WTC11 (cell line): Measurements from ENCODE around the gene HPN.

Source experiments
- SMAD4 ChIP-seq: sonication (generic); formaldehyde crosslinking; IDR thresholded peaks from 2 replicates; pipeline ENCODE4 v1.8.0; 2022; ENCODE audit warnings: mild to moderate bottlenecking, missing genetic modification reagents
- ZNF263 ChIP-seq: sonication (generic); formaldehyde crosslinking; IDR thresholded peaks from 2 replicates; pipeline ENCODE4 v1.8.1; 2022; ENCODE audit warnings: low read depth, mild to moderate bottlenecking, moderate library complexity, missing genetic modification reagents
- TF ChIP-seq, protein P1 (sequence below): fragments of 200-600 bp; IDR thresholded peaks from 2 replicates; pipeline ENCODE4 v1.8.0; 2022; ENCODE audit warnings: antibody characterized with exemption
- TF ChIP-seq, protein P2 (sequence below): sonication (generic); formaldehyde crosslinking; IDR thresholded peaks from 2 replicates; pipeline ENCODE4 v1.8.0; 2022; ENCODE audit warnings: mild to moderate bottlenecking, missing genetic modification reagents
- TF ChIP-seq, protein P3 (sequence below): sonication (generic); formaldehyde crosslinking; IDR thresholded peaks from 2 replicates; pipeline ENCODE4 v1.8.1; 2023; ENCODE audit warnings: mild to moderate bottlenecking, moderate library complexity, missing genetic modification reagents

DNA sequence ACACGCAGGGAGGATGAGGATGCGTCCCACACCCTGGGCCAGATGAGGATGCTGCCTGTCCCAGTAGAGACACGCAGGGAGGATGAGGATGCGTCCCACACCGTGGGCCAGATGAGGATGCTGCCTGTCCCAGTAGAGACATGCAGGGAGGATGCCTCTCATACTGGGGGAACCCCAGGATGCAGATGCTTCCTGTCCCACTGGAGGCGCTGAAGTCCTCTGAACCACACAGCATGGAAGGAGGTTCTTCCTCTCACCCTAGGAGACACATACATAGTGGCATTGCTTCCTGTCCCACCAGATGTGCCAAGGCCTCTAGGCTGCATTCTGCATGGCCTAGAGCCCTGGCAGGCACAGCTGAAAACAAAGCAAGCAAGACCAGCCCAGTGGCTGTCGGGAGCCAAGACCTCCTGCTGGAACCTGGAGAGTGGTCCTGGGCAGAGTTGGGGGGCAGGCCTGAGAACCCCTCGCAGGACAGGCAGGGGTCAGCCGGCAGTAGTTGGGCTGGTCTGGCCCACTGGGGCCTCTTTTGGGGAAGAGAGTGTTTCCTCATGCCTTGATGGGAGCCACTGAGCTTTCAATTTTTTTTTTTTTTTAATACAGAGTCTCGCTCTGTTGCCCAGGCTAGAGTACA lies 4.3 kb downstream of the HPN start:
- TF ChIP-seq, protein P1, sequence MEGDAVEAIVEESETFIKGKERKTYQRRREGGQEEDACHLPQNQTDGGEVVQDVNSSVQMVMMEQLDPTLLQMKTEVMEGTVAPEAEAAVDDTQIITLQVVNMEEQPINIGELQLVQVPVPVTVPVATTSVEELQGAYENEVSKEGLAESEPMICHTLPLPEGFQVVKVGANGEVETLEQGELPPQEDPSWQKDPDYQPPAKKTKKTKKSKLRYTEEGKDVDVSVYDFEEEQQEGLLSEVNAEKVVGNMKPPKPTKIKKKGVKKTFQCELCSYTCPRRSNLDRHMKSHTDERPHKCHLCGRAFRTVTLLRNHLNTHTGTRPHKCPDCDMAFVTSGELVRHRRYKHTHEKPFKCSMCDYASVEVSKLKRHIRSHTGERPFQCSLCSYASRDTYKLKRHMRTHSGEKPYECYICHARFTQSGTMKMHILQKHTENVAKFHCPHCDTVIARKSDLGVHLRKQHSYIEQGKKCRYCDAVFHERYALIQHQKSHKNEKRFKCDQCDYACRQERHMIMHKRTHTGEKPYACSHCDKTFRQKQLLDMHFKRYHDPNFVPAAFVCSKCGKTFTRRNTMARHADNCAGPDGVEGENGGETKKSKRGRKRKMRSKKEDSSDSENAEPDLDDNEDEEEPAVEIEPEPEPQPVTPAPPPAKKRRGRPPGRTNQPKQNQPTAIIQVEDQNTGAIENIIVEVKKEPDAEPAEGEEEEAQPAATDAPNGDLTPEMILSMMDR: 0 out of 2 replicates have a peak, but pooled peaks have one; percentile 12
- no peak for TF ChIP-seq ZNF263 (CRISPR knock-in tag)
- TF ChIP-seq, protein P2, sequence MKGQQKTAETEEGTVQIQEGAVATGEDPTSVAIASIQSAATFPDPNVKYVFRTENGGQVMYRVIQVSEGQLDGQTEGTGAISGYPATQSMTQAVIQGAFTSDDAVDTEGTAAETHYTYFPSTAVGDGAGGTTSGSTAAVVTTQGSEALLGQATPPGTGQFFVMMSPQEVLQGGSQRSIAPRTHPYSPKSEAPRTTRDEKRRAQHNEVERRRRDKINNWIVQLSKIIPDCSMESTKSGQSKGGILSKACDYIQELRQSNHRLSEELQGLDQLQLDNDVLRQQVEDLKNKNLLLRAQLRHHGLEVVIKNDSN (CRISPR knock-in tag): no peak
- no peak for TF ChIP-seq SMAD4 (CRISPR knock-in tag)
- TF ChIP-seq, protein P3, sequence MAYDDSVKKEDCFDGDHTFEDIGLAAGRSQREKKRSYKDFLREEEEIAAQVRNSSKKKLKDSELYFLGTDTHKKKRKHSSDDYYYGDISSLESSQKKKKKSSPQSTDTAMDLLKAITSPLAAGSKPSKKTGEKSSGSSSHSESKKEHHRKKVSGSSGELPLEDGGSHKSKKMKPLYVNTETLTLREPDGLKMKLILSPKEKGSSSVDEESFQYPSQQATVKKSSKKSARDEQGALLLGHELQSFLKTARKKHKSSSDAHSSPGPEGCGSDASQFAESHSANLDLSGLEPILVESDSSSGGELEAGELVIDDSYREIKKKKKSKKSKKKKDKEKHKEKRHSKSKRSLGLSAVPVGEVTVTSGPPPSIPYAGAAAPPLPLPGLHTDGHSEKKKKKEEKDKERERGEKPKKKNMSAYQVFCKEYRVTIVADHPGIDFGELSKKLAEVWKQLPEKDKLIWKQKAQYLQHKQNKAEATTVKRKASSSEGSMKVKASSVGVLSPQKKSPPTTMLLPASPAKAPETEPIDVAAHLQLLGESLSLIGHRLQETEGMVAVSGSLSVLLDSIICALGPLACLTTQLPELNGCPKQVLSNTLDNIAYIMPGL (CRISPR knock-in tag): no peak
